ENCODE measurements around the gene CLK2.

DNA sequence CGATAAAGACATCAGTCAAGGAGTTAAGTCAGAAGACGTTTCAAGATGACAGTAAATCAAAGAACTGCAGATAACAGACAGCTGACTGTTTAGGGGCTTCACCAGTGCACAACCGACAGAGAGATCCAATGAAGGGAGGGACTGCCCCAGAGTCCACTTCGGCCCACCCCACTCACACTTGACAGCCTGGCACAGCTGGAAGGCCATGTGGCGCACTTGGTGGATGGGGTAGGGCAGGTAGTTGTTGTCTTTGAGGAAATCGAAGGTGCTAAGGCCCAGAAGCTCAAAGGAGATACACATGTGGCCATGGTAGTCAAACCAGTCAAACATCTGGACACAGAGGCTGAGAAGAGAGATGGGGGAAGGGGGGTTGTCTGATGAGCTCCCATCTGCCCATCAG, 6.8 kb downstream of the CLK2 start:
- TF ChIP-seq POLR2AphosphoS5 (IDR thresholded peaks at IDR 0.05; ENCODE audit: low read depth, low read length) (no peak), POLR2A (IDR thresholded peaks at IDR 0.05; ENCODE audit: low read depth, low read length) (no peak)
